AML-193 (cell line): ENCODE results near the gene HINT2.

Experiments used
- DNase-seq, 2 experiments: peaks; one replicate each; lab custom pipeline; 2025; lab: John Stamatoyannopoulos, UW

Gene HINT2

GRCh38 chr9:35774907-35775635 is 39.8 kb downstream of the HINT2 start:
- no peak for DNase-seq

- DNase-seq = no peak
These were observed 42.9 kb downstream of the HINT2 start for GRCh38 chr9:35771943-35772342.

GRCh38 chr9:35771534-35771933 is 43.3 kb downstream of the HINT2 start:
- no peak for DNase-seq

- no peak for DNase-seq
These were observed 43.8 kb downstream of the HINT2 start for GRCh38 chr9:35771075-35771433.

GRCh38 chr9:35769763-35770162 is 45.1 kb downstream of the HINT2 start:
- no peak for DNase-seq

GRCh38 chr9:35767458-35767857 is 47.4 kb downstream of the HINT2 start:
- no peak for DNase-seq

- no peak for DNase-seq
These were observed 47.8 kb downstream of the HINT2 start for GRCh38 chr9:35766997-35767396.

GRCh38 chr9:35763803-35764202 is 51.0 kb downstream of the HINT2 start:
- no peak for DNase-seq

GRCh38 chr9:35763181-35763580 is 51.7 kb downstream of the HINT2 start:
- no peak for DNase-seq
